ENCODE measurements around the gene CMA1.

The CMA1 gene

DNA sequence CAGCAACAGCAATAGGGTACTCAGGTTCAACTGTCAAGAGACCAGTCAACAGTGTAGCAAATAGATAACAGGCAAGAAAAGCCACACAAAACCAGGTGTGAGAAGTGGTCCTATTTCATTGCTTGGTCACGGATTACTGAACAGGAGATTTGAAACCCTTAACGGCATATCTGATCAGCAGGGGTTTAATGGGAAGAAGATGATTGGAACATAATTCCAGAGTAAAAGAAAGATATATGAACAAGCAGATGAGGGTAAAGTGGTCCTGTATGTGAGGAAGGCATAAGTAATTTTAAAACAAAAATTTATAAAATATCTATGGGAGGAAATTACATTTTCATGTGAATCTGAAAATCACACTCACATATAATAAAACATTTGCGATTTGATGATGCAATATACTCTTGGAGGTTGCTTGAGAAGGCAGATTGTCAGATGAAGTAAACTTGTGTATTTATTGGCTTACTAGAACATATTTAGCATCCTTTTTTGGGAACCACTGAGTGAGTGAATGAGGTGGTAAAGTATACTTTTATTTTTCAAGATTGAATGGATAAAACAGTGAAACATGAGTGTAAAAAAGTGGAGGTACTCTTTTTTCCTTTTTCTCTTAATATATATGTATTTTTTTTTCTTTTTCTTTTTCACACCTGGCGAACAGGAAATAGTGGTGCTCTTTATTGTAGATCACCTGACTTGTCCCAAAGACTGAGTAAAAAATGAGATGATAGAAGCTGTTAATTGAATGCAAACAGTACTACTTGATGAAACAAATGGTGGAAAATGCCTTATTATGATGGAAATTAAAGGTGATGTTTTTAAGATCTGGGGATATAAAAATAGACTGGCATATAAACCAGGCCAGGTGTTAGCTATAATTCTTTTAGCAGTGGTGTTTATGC is 43.9 kb downstream of the CMA1 start:
- ATAC-seq, result no peak
- TF ChIP-seq ZFP30 (CRISPR knock-in tag; IDR thresholded peaks at IDR 0.05), result no peak
- TF ChIP-seq, protein P1, sequence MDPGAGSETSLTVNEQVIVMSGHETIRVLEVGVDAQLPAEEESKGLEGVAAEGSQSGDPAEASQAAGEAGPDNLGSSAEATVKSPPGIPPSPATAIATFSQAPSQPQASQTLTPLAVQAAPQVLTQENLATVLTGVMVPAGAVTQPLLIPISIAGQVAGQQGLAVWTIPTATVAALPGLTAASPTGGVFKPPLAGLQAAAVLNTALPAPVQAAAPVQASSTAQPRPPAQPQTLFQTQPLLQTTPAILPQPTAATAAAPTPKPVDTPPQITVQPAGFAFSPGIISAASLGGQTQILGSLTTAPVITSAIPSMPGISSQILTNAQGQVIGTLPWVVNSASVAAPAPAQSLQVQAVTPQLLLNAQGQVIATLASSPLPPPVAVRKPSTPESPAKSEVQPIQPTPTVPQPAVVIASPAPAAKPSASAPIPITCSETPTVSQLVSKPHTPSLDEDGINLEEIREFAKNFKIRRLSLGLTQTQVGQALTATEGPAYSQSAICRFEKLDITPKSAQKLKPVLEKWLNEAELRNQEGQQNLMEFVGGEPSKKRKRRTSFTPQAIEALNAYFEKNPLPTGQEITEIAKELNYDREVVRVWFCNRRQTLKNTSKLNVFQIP (CRISPR knock-in tag; IDR thresholded peaks at IDR 0.05; ENCODE audit: borderline replicate concordance, low read depth), result no peak
- TF ChIP-seq, protein P2, sequence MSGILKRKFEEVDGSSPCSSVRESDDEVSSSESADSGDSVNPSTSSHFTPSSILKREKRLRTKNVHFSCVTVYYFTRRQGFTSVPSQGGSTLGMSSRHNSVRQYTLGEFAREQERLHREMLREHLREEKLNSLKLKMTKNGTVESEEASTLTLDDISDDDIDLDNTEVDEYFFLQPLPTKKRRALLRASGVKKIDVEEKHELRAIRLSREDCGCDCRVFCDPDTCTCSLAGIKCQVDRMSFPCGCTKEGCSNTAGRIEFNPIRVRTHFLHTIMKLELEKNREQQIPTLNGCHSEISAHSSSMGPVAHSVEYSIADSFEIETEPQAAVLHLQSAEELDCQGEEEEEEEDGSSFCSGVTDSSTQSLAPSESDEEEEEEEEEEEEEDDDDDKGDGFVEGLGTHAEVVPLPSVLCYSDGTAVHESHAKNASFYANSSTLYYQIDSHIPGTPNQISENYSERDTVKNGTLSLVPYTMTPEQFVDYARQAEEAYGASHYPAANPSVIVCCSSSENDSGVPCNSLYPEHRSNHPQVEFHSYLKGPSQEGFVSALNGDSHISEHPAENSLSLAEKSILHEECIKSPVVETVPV (CRISPR knock-in tag; IDR thresholded peaks at IDR 0.05), result no peak
- TF ChIP-seq ZNF565 (CRISPR knock-in tag; conservative IDR thresholded peaks at IDR 0.05; ENCODE audit: low read depth), result no peak
- TF ChIP-seq, protein P3, sequence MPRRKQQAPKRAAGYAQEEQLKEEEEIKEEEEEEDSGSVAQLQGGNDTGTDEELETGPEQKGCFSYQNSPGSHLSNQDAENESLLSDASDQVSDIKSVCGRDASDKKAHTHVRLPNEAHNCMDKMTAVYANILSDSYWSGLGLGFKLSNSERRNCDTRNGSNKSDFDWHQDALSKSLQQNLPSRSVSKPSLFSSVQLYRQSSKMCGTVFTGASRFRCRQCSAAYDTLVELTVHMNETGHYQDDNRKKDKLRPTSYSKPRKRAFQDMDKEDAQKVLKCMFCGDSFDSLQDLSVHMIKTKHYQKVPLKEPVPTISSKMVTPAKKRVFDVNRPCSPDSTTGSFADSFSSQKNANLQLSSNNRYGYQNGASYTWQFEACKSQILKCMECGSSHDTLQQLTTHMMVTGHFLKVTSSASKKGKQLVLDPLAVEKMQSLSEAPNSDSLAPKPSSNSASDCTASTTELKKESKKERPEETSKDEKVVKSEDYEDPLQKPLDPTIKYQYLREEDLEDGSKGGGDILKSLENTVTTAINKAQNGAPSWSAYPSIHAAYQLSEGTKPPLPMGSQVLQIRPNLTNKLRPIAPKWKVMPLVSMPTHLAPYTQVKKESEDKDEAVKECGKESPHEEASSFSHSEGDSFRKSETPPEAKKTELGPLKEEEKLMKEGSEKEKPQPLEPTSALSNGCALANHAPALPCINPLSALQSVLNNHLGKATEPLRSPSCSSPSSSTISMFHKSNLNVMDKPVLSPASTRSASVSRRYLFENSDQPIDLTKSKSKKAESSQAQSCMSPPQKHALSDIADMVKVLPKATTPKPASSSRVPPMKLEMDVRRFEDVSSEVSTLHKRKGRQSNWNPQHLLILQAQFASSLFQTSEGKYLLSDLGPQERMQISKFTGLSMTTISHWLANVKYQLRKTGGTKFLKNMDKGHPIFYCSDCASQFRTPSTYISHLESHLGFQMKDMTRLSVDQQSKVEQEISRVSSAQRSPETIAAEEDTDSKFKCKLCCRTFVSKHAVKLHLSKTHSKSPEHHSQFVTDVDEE (CRISPR knock-in tag; IDR thresholded peaks at IDR 0.05), result no peak
- TF ChIP-seq, protein P4, sequence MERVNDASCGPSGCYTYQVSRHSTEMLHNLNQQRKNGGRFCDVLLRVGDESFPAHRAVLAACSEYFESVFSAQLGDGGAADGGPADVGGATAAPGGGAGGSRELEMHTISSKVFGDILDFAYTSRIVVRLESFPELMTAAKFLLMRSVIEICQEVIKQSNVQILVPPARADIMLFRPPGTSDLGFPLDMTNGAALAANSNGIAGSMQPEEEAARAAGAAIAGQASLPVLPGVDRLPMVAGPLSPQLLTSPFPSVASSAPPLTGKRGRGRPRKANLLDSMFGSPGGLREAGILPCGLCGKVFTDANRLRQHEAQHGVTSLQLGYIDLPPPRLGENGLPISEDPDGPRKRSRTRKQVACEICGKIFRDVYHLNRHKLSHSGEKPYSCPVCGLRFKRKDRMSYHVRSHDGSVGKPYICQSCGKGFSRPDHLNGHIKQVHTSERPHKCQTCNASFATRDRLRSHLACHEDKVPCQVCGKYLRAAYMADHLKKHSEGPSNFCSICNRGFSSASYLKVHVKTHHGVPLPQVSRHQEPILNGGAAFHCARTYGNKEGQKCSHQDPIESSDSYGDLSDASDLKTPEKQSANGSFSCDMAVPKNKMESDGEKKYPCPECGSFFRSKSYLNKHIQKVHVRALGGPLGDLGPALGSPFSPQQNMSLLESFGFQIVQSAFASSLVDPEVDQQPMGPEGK (CRISPR knock-in tag; IDR thresholded peaks at IDR 0.05; ENCODE audit: borderline replicate concordance), result no peak
- no peak for TF ChIP-seq TCF4 (CRISPR knock-in tag; IDR thresholded peaks at IDR 0.05; ENCODE audit: borderline replicate concordance)
- TF ChIP-seq ARNTL (CRISPR knock-in tag; IDR thresholded peaks at IDR 0.05; ENCODE audit: borderline replicate concordance, low read depth), result no peak
- no peak for TF ChIP-seq BACH2 (CRISPR knock-in tag; IDR thresholded peaks at IDR 0.05; ENCODE audit: borderline replicate concordance)
- TF ChIP-seq, protein P5, sequence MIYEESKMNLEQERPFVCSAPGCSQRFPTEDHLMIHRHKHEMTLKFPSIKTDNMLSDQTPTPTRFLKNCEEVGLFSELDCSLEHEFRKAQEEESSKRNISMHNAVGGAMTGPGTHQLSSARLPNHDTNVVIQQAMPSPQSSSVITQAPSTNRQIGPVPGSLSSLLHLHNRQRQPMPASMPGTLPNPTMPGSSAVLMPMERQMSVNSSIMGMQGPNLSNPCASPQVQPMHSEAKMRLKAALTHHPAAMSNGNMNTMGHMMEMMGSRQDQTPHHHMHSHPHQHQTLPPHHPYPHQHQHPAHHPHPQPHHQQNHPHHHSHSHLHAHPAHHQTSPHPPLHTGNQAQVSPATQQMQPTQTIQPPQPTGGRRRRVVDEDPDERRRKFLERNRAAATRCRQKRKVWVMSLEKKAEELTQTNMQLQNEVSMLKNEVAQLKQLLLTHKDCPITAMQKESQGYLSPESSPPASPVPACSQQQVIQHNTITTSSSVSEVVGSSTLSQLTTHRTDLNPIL (CRISPR knock-in tag; IDR thresholded peaks at IDR 0.05; ENCODE audit: low read depth), result no peak
- no peak for TF ChIP-seq ESRRG (CRISPR knock-in tag; IDR thresholded peaks at IDR 0.05)
- no peak for TF ChIP-seq OSR1 (CRISPR knock-in tag; IDR thresholded peaks at IDR 0.05)
- no peak for TF ChIP-seq ZNF8 (CRISPR knock-in tag; IDR thresholded peaks at IDR 0.05)
- no peak for TF ChIP-seq CSDC2 (CRISPR knock-in tag; IDR thresholded peaks at IDR 0.05)
- no peak for TF ChIP-seq RARB (CRISPR knock-in tag; IDR thresholded peaks at IDR 0.05)
- no peak for TF ChIP-seq ZC3H10 (CRISPR knock-in tag; IDR thresholded peaks at IDR 0.05)
- TF ChIP-seq PPARA (CRISPR knock-in tag; IDR thresholded peaks at IDR 0.05; ENCODE audit: borderline replicate concordance), result no peak
- no peak for TF ChIP-seq TOX (CRISPR knock-in tag; IDR thresholded peaks at IDR 0.05; ENCODE audit: borderline replicate concordance)

DNA sequence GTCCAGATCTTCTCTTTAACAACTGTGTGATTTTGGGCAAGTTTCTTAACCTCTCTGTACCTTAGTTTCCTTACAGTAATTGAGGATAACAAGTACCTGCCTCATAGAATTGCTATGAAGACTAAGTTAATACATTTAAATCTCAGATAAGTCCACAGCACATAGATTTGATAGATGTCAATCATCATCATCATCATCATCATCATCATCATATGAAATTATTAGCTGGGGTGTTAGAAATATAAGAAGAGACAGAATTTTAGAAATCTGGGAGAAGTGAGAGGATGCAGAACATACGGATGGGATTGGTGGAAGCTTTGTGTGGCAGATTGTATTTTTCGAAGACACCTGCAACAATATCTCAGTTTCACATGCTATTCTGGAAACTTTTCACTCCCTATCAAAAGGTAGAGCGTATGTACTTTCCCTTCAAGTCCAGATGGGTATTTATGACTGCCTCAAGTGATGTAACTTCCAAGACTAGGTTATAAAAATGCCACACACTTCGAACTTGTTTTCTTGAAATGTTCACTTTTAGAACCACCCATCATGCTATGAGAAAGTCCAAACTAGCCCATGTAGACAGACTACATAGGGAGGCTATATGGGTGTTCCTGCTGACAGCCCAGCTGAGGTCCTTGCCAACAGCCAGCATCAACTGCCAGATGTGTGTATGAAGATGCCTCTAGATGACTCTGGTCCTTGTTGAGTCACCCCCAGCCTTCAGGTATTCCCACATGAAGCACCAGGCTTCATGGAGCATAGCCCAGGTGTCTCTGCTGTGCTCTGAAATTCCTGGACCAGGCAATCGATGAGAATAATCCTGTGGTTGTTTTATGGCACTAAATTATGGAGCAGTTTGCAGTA is 44.8 kb downstream of the CMA1 start:
- no peak for ATAC-seq
- TF ChIP-seq TCF4 (CRISPR knock-in tag; IDR thresholded peaks at IDR 0.05; ENCODE audit: borderline replicate concordance), result no peak
- TF ChIP-seq ARNTL (CRISPR knock-in tag; IDR thresholded peaks at IDR 0.05; ENCODE audit: borderline replicate concordance, low read depth), result no peak
- no peak for TF ChIP-seq ISL1 (CRISPR knock-in tag; IDR thresholded peaks at IDR 0.05)
- TF ChIP-seq OSR1 (CRISPR knock-in tag; IDR thresholded peaks at IDR 0.05), result no peak
- TF ChIP-seq ZC3H10 (CRISPR knock-in tag; IDR thresholded peaks at IDR 0.05), result no peak
- no peak for TF ChIP-seq GLIS3 (CRISPR knock-in tag; IDR thresholded peaks at IDR 0.05)
- TF ChIP-seq BACH2 (CRISPR knock-in tag; IDR thresholded peaks at IDR 0.05; ENCODE audit: borderline replicate concordance), result no peak
- TF ChIP-seq, protein P3 (CRISPR knock-in tag; IDR thresholded peaks at IDR 0.05), result no peak
- TF ChIP-seq ZNF8 (CRISPR knock-in tag; IDR thresholded peaks at IDR 0.05), result no peak
- TF ChIP-seq ESRRG (CRISPR knock-in tag; IDR thresholded peaks at IDR 0.05), result no peak
- TF ChIP-seq, protein P5 (CRISPR knock-in tag; IDR thresholded peaks at IDR 0.05; ENCODE audit: low read depth), result no peak
- TF ChIP-seq ZNF70 (CRISPR knock-in tag; IDR thresholded peaks at IDR 0.05), result no peak
- no peak for TF ChIP-seq TOX (CRISPR knock-in tag; IDR thresholded peaks at IDR 0.05; ENCODE audit: borderline replicate concordance)
